PC-3 (cell line): ENCODE results near the gene SEMA3B. TPM values are rescaled to one million over a fixed set of nuclear protein-coding genes. Genes with fewer than 3 reads are reported as not detected.

Source experiments
- ATAC-seq: fragments of 200-7000 bp; cut with Tn5 transposase; 2 replicates; pipeline ENCODE4 v1.9.1; 2020; ENCODE audit warnings: mild to moderate bottlenecking, moderate library complexity
- BruUV-seq: library from RNA; stranded (reverse); fragments of 400-500 nt; replicated peaks from 2 replicates; lab custom pipeline; 2021; lab: Mats Ljungman, UMichigan
- CTCF ChIA-PET: fragments of 300-600 bp; sonication (Branson Sonifier 250); formaldehyde crosslinking; loops from one replicate; lab custom pipeline; 2022; ENCODE audit warnings: antibody characterized with exemption; lab: Charles Lee
- POLR2A ChIA-PET: fragments of 300-600 bp; sonication (Branson Sonifier 250); formaldehyde crosslinking; loops from one replicate; lab custom pipeline; 2022; ENCODE audit warnings: antibody characterized with exemption; ENCODE audit not compliant: unreplicated experiment; lab: Charles Lee
- DNase-seq: peaks from one replicate; pipeline ENCODE4 v3.0.0-alpha.2; 2015
- H2AFZ ChIP-seq: fragments of 300-600 bp; sonication (generic); 2 replicates; pipeline ENCODE4 v1.6.0; 2016; ENCODE audit warnings: antibody characterized with exemption, low read length
- H3F3A ChIP-seq: fragments of 300-600 bp; sonication (generic); one replicate; pipeline ENCODE4 v1.6.0; 2017; ENCODE audit warnings: antibody characterized with exemption, low read length, control low read depth, mild to moderate bottlenecking; ENCODE audit not compliant: unreplicated experiment
- H3K27ac ChIP-seq: fragments of 300-600 bp; sonication (generic); 2 replicates; pipeline ENCODE4 v1.5.1; 2016; ENCODE audit warnings: mild to moderate bottlenecking, low read length
- H3K27me3 ChIP-seq: fragments of 300-600 bp; sonication (generic); 2 replicates; pipeline ENCODE4 v1.6.1; 2016; ENCODE audit warnings: low read length, mixed read lengths
- H3K36me3 ChIP-seq: fragments of 300-600 bp; sonication (generic); 2 replicates; pipeline ENCODE4 v1.6.1; 2016; ENCODE audit warnings: low read depth, mixed run types, low read length, mixed read lengths
- H3K4me1 ChIP-seq: fragments of 300-600 bp; sonication (generic); 2 replicates; pipeline ENCODE4 v1.5.1; 2016; ENCODE audit warnings: low read length; ENCODE audit not compliant: insufficient read depth
- H3K4me2 ChIP-seq: fragments of 300-600 bp; sonication (generic); 2 replicates; pipeline ENCODE4 v1.6.0; 2016; ENCODE audit warnings: low read length
- H3K4me3 ChIP-seq: fragments of 300-600 bp; sonication (generic); 2 replicates; pipeline ENCODE4 v1.5.1; 2016; ENCODE audit warnings: mild to moderate bottlenecking, low read length, mixed read lengths
- H3K79me2 ChIP-seq: fragments of 300-600 bp; sonication (generic); 2 replicates; pipeline ENCODE4 v1.6.1; 2017; ENCODE audit warnings: low read length, mixed read lengths
- H3K9ac ChIP-seq: fragments of 300-600 bp; sonication (generic); 2 replicates; pipeline ENCODE4 v1.6.0; 2016; ENCODE audit warnings: mild to moderate bottlenecking, low read length
- H3K9me2 ChIP-seq: fragments of 300-600 bp; sonication (generic); replicated peaks from 2 replicates; pipeline ENCODE4 v1.6.1; 2016; ENCODE audit warnings: mixed run types, low read length, mixed read lengths
- H3K9me3 ChIP-seq: fragments of 300-600 bp; sonication (generic); 2 replicates; pipeline ENCODE4 v1.6.1; 2016; ENCODE audit warnings: low read length, mixed read lengths
- H4K20me1 ChIP-seq: fragments of 300-600 bp; sonication (generic); 2 replicates; pipeline ENCODE4 v1.6.1; 2016; ENCODE audit warnings: low read length, mixed read lengths
- CTCF ChIP-seq: fragments of 300-600 bp; sonication (generic); conservative IDR thresholded peaks from 2 replicates; pipeline ENCODE4 v1.5.1; 2017; ENCODE audit warnings: antibody characterized with exemption, low read depth, mild to moderate bottlenecking, low read length
- EZH2 ChIP-seq: fragments of 300-600 bp; sonication (generic); IDR thresholded peaks from one replicate; pipeline ENCODE4 v1.6.1; 2017; ENCODE audit warnings: antibody characterized with exemption, mild to moderate bottlenecking, low read length; ENCODE audit not compliant: unreplicated experiment
- EZH2phosphoT487 ChIP-seq: fragments of 300-600 bp; sonication (generic); IDR thresholded peaks from 2 replicates; pipeline ENCODE4 v1.6.1; 2018; ENCODE audit warnings: mild to moderate bottlenecking, antibody characterized with exemption, low read length, borderline replicate concordance
- intact Hi-C: fragments of 100-400 bp; cut with micrococcal nuclease; formaldehyde crosslinking; loops from 2 replicates; pipeline ENCODE4 v1.9.0; 2023
- total RNA-seq: library from RNA; depleted of rRNA; stranded (reverse); fragments of >200 nt; gene quantifications from 2 replicates; pipeline ENCODE4 v1.2.3, GENCODE V29; 2014

The SEMA3B gene
- total RNA-seq, 1 experiment from 2014 or later = 40.1 TPM

- Histone ChIP-seq H3F3A (peaks cover 4% of the 10 kb centered on the region), H4K20me1 (no peaks in the 10 kb centered on the region), H3K27me3 (no peaks in the 10 kb centered on the region), H3K9me2 (no peaks in the 10 kb centered on the region), H3K79me2 (peaks cover 43% of the 10 kb centered on the region), H3K9me3 (no peaks in the 10 kb centered on the region), H3K4me1 (peaks cover 16% of the 10 kb centered on the region), H3K9ac (no peak overlapping the region), H3K4me2 (no peak overlapping the region), H3K27ac (no peak overlapping the region), H3K36me3 (peaks cover 15% of the 10 kb centered on the region), H3K4me3 (no peak overlapping the region), H2AFZ (no peak overlapping the region)
- DNase-seq (no peak), ATAC-seq (no peak)
- POLR2A ChIA-PET = no interaction called here
- no TSS peak for BruUV-seq
- CTCF ChIA-PET = no interaction called here
- intact Hi-C loops = no loop called here
- TF ChIP-seq EZH2phosphoT487 = no peak
- TF ChIP-seq CTCF = no peak
- TF ChIP-seq EZH2 = no peak
Measured at GRCh38 chr3:50294089-50294488, 25.1 kb downstream of the SEMA3B start.

- intact Hi-C loops = no loop called here
- H2AFZ ChIP-seq = no peak overlapping the region
- peaks cover 36% of the 10 kb centered on the region for H3K79me2 ChIP-seq
- DNase-seq = no peak
- ATAC-seq = no peak
- no peaks in the 10 kb centered on the region for H3K27me3 ChIP-seq
- TF ChIP-seq EZH2phosphoT487 (no peak), EZH2 (no peak), CTCF (no peak)
- no peaks in the 10 kb centered on the region for H4K20me1 ChIP-seq
- ChIA-PET CTCF (no interaction called here), POLR2A (no interaction called here)
- peaks cover 9% of the 10 kb centered on the region for H3K36me3 ChIP-seq
- no peak overlapping the region for H3K4me3 ChIP-seq
- H3K9me3 ChIP-seq = no peaks in the 10 kb centered on the region
- no peaks in the 10 kb centered on the region for H3K9me2 ChIP-seq
- no TSS peak for BruUV-seq
- H3K27ac ChIP-seq = no peak overlapping the region
- peaks cover 17% of the 10 kb centered on the region for H3K4me1 ChIP-seq
- H3F3A ChIP-seq = peaks cover 4% of the 10 kb centered on the region
- H3K9ac ChIP-seq = no peak overlapping the region
- no peak overlapping the region for H3K4me2 ChIP-seq
Measured at GRCh38 chr3:50294492-50295403, 25.8 kb downstream of the SEMA3B start.
